HepG2 (cell line): ENCODE data around the gene LRIF1. TPM values are rescaled to one million over a fixed set of nuclear protein-coding genes. Genes with fewer than 3 reads are reported as not detected.

Experiments used
- BRCA1 ChIP-seq: sonication (generic); formaldehyde crosslinking; IDR thresholded peaks from 2 replicates; pipeline ENCODE4 v1.4.0; 2020; ENCODE audit warnings: missing genetic modification reagents
- CAMTA2 ChIP-seq: sonication (generic); formaldehyde crosslinking; IDR thresholded peaks from 2 replicates; pipeline ENCODE4 v1.4.0; 2020; ENCODE audit warnings: mild to moderate bottlenecking, missing genetic modification reagents, borderline replicate concordance
- DDIT3 ChIP-seq: sonication (generic); formaldehyde crosslinking; IDR thresholded peaks from 2 replicates; pipeline ENCODE4 v1.4.0; 2020; ENCODE audit warnings: mild to moderate bottlenecking, missing genetic modification reagents
- EHMT2 ChIP-seq: fragments of 200-600 bp; sonication (generic); IDR thresholded peaks from 2 replicates; pipeline ENCODE4 v1.7.0; 2017; ENCODE audit warnings: antibody characterized with exemption, low read depth, low read length, borderline replicate concordance
- GTF2F1 ChIP-seq: fragments of 150-350 bp; IDR thresholded peaks from 2 replicates; pipeline ENCODE4 v1.6.1; 2014; ENCODE audit warnings: low read length
- HNRNPH1 ChIP-seq: fragments of 200-400 bp; formaldehyde crosslinking; optimal IDR thresholded peaks from 2 replicates; pipeline ENCODE3; 2017; ENCODE audit warnings: mild to moderate bottlenecking, low read depth, low read length
- IKZF1 ChIP-seq: fragments of 450-650 bp; IDR thresholded peaks from 2 replicates; pipeline ENCODE4 v1.7.1; 2016
- NR2F2 ChIP-seq: IDR thresholded peaks from 2 replicates; pipeline ENCODE4 v1.6.1; 2012; ENCODE audit warnings: low read depth, inconsistent platforms, borderline replicate concordance
- TEF ChIP-seq: sonication (generic); formaldehyde crosslinking; IDR thresholded peaks from 2 replicates; pipeline ENCODE4 v1.5.0; 2020; ENCODE audit warnings: missing genetic modification reagents
- XBP1 ChIP-seq: sonication (generic); formaldehyde crosslinking; IDR thresholded peaks from 2 replicates; pipeline ENCODE4 v1.5.0; 2020; ENCODE audit warnings: missing genetic modification reagents
- ZNF3 ChIP-seq: IDR thresholded peaks from 2 replicates; pipeline ENCODE4 v1.7.0; 2017; ENCODE audit warnings: inconsistent platforms
- ZNF749 ChIP-seq: sonication (generic); formaldehyde crosslinking; IDR thresholded peaks from 2 replicates; pipeline ENCODE4 v1.8.0; 2022; ENCODE audit warnings: mild to moderate bottlenecking, missing genetic modification reagents, moderate library complexity, borderline replicate concordance
- ZZZ3 ChIP-seq: sonication (generic); formaldehyde crosslinking; IDR thresholded peaks from 2 replicates; pipeline ENCODE4 v1.4.0; 2020; ENCODE audit warnings: missing genetic modification reagents, mild to moderate bottlenecking, borderline replicate concordance
- polyA plus RNA-seq, 8 experiments: library from polyadenylated mRNA; depleted of rRNA in 3 of 8; stranded (reverse) in 7 of 8; unstranded in 1 of 8; fragments of >200 nt; fragmentation: Illumina TruSeq in 4 of 8; extraction: Trizol in 4 of 8; gene quantifications; 2 replicates each; pipeline versions ENCODE4 v1.2.1 to v1.2.3, GENCODE V29; 2011 to 2016; ENCODE audit warnings: low read depth in 4 of 8, missing spikeins in 1 of 8, mixed read lengths in 1 of 8; ENCODE audit not compliant: insufficient read depth in 1 of 8
- total RNA-seq, 5 experiments: library from RNA; depleted of rRNA; stranded (reverse); fragments of >200 nt; fragmentation: Illumina TruSeq; extraction: Trizol; gene quantifications; 2 replicates each; pipeline ENCODE4 v1.2.3, GENCODE V29; 2016; ENCODE audit warnings: low read depth in 1 of 5
- TF ChIP-seq, protein P1 (sequence below): sonication (generic); formaldehyde crosslinking; conservative IDR thresholded peaks from 2 replicates; pipeline ENCODE4 v1.8.1; 2023; ENCODE audit warnings: missing genetic modification reagents
- TF ChIP-seq, protein P2 (sequence below): sonication (generic); formaldehyde crosslinking; IDR thresholded peaks from 2 replicates; pipeline ENCODE4 v1.4.0; 2020; ENCODE audit warnings: missing genetic modification reagents, borderline replicate concordance

LRIF1 gene
- total and polyA plus RNA-seq, 2 of the 13 experiments (the other 11 are each of a cell fraction or from before 2014, with no cell fraction given) = 18.4 to 42.4 TPM

DNA sequence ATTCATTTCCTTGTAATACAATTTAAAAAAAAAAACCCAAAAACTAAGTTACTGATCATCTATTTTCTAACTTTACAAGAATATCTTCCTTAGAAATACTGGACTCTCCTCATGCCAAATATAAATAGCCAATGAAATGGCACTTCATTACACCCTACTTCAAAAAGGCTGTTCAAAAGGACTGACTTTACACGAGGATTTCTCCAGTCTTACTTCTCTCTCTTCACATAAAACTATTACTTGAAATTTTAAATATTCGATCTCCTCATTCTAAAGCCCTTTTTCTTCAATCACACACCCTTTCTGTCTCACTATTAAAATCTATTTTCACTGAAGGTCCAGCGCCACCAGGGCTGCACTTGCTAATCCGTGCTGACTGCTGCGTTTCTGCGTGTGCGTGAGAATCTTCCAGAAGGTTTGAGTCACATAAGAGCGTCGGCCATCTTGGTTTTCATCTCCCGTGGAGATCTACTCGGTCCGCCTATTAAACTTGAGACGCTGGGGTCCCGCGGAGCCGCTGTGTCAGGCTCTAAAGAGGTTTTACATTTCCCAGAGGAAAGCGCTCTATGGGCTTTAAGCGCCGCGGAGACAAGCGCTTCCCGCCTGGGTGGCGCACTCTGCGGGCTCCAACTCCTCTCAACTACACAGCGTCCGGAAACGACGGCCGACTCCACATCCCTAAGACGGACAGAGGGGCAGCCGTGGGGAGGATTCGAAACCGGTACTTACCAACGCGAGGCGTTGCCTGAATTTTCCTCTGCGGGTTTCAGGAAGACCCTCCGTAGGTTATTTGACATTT is 631 bp downstream of the LRIF1 start (continued):
- no peak for TF ChIP-seq GTF2F1
- TF ChIP-seq EHMT2 = no peak
- TF ChIP-seq TEF = no peak
- TF ChIP-seq ZNF3 (CRISPR knock-in tag) = peak; percentile 41; the same call in 1 of the 2 replicates
- no peak for TF ChIP-seq ZZZ3 (CRISPR knock-in tag)
- 0 out of 2 replicates have a peak, but pooled peaks have one; percentile 20 for TF ChIP-seq BRCA1 (CRISPR knock-in tag)
- no peak for TF ChIP-seq IKZF1
- TF ChIP-seq DDIT3 = no peak
- TF ChIP-seq NR2F2 = no peak
- TF ChIP-seq, protein P1, sequence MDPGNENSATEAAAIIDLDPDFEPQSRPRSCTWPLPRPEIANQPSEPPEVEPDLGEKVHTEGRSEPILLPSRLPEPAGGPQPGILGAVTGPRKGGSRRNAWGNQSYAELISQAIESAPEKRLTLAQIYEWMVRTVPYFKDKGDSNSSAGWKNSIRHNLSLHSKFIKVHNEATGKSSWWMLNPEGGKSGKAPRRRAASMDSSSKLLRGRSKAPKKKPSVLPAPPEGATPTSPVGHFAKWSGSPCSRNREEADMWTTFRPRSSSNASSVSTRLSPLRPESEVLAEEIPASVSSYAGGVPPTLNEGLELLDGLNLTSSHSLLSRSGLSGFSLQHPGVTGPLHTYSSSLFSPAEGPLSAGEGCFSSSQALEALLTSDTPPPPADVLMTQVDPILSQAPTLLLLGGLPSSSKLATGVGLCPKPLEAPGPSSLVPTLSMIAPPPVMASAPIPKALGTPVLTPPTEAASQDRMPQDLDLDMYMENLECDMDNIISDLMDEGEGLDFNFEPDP (CRISPR knock-in tag) = no peak
- peak; percentile 47; the same call in 1 of the 2 replicates for TF ChIP-seq ZNF749 (CRISPR knock-in tag)
- 0 out of 2 replicates have a peak, but pooled peaks have one; percentile 5 for TF ChIP-seq XBP1 (CRISPR knock-in tag)
- TF ChIP-seq, protein P2, sequence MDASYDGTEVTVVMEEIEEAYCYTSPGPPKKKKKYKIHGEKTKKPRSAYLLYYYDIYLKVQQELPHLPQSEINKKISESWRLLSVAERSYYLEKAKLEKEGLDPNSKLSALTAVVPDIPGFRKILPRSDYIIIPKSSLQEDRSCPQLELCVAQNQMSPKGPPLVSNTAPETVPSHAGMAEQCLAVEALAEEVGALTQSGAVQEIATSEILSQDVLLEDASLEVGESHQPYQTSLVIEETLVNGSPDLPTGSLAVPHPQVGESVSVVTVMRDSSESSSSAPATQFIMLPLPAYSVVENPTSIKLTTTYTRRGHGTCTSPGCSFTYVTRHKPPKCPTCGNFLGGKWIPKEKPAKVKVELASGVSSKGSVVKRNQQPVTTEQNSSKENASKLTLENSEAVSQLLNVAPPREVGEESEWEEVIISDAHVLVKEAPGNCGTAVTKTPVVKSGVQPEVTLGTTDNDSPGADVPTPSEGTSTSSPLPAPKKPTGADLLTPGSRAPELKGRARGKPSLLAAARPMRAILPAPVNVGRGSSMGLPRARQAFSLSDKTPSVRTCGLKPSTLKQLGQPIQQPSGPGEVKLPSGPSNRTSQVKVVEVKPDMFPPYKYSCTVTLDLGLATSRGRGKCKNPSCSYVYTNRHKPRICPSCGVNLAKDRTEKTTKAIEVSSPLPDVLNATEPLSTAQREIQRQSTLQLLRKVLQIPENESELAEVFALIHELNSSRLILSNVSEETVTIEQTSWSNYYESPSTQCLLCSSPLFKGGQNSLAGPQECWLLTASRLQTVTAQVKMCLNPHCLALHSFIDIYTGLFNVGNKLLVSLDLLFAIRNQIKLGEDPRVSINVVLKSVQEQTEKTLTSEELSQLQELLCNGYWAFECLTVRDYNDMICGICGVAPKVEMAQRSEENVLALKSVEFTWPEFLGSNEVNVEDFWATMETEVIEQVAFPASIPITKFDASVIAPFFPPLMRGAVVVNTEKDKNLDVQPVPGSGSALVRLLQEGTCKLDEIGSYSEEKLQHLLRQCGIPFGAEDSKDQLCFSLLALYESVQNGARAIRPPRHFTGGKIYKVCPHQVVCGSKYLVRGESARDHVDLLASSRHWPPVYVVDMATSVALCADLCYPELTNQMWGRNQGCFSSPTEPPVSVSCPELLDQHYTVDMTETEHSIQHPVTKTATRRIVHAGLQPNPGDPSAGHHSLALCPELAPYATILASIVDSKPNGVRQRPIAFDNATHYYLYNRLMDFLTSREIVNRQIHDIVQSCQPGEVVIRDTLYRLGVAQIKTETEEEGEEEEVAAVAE (CRISPR knock-in tag) = peak; percentile 93
- no peak for TF ChIP-seq HNRNPH1
- 0 out of 2 replicates have a peak, but pooled peaks have one; percentile 83 for TF ChIP-seq CAMTA2 (CRISPR knock-in tag)
